GM12874 (cell line): ENCODE results near the gene MCTP1.

Experiments
- CTCF ChIP-seq: IDR thresholded peaks from 2 replicates; pipeline ENCODE4 v1.5.1; 2011; ENCODE audit warnings: low read depth, mild to moderate bottlenecking, control low read depth, low read length, moderate library complexity; ENCODE audit not compliant: insufficient read depth

MCTP1 gene

GRCh38 chr5:94691291-94691690, 593.6 kb downstream of the MCTP1 start:
- TF ChIP-seq CTCF: no peak

- TF ChIP-seq CTCF: no peak
Measured at GRCh38 chr5:94690778-94691177, 594.1 kb downstream of the MCTP1 start.

GRCh38 chr5:94689908-94690307, 595.0 kb downstream of the MCTP1 start:
- TF ChIP-seq CTCF: no peak

GRCh38 chr5:94682814-94683520, 601.9 kb downstream of the MCTP1 start:
- no peak for TF ChIP-seq CTCF

GRCh38 chr5:94675965-94676618, 608.8 kb downstream of the MCTP1 start:
- no peak for TF ChIP-seq CTCF

GRCh38 chr5:94674490-94675382, 610.2 kb downstream of the MCTP1 start:
- no peak for TF ChIP-seq CTCF

- no peak for TF ChIP-seq CTCF
Measured at GRCh38 chr5:94672746-94673145, 612.1 kb downstream of the MCTP1 start.
